Right atrium auricular region (tissue), 2 donors: ENCODE data around the gene UHRF1. TPM values are rescaled to one million over a fixed set of nuclear protein-coding genes. Genes with fewer than 3 reads are reported as not detected.

ENCODE experiments used
- DNase-seq: peaks from one replicate; pipeline ENCODE4 v3.0.0-alpha.2; 2019; ENCODE audit warnings: low spot score
- H3K27ac ChIP-seq, 2 donors: fragments of 200-600 bp; sonication (generic); 1 replicate in 1 of 2; 2 replicates in 1 of 2; pipeline ENCODE4 v1.5.1; 2016 to 2019
- H3K27me3 ChIP-seq, 2 donors: fragments of 200-600 bp; sonication (generic); one replicate each; pipeline versions ENCODE4 v1.5.1 to v1.6.0; 2017 to 2019
- H3K36me3 ChIP-seq: fragments of 200-600 bp; sonication (generic); one replicate; pipeline ENCODE4 v1.5.1; 2016
- H3K4me1 ChIP-seq, 2 donors: fragments of 200-600 bp; sonication (generic); one replicate each; pipeline versions ENCODE4 v1.5.1 to v1.6.0; 2017 to 2019
- H3K4me3 ChIP-seq, 2 donors: fragments of 200-600 bp; sonication (generic); 1 replicate in 1 of 2; 2 replicates in 1 of 2; pipeline ENCODE4 v1.5.1; 2017 to 2019; ENCODE audit warnings: mild to moderate bottlenecking in 1 of 2, moderate library complexity in 1 of 2
- H3K9me3 ChIP-seq, 2 donors: fragments of 200-600 bp; sonication (generic); one replicate each; pipeline ENCODE4 v1.5.1; 2019
- total RNA-seq, 2 donors: library from RNA; depleted of rRNA; stranded (reverse); fragments of >200 nt; gene quantifications; one replicate each; pipeline ENCODE4 v1.1.0, GENCODE V29; 2016
- TF ChIP-seq, protein P1 (sequence below), 2 donors: fragments of 200-600 bp; sonication (generic); IDR thresholded peaks; one replicate each; pipeline ENCODE4 v1.5.1; 2019; ENCODE audit warnings: antibody characterized with exemption in 2 of 2

UHRF1 gene
- total RNA-seq, 2 donors from 2014 or later = 0.28 to 0.33 TPM

DNA sequence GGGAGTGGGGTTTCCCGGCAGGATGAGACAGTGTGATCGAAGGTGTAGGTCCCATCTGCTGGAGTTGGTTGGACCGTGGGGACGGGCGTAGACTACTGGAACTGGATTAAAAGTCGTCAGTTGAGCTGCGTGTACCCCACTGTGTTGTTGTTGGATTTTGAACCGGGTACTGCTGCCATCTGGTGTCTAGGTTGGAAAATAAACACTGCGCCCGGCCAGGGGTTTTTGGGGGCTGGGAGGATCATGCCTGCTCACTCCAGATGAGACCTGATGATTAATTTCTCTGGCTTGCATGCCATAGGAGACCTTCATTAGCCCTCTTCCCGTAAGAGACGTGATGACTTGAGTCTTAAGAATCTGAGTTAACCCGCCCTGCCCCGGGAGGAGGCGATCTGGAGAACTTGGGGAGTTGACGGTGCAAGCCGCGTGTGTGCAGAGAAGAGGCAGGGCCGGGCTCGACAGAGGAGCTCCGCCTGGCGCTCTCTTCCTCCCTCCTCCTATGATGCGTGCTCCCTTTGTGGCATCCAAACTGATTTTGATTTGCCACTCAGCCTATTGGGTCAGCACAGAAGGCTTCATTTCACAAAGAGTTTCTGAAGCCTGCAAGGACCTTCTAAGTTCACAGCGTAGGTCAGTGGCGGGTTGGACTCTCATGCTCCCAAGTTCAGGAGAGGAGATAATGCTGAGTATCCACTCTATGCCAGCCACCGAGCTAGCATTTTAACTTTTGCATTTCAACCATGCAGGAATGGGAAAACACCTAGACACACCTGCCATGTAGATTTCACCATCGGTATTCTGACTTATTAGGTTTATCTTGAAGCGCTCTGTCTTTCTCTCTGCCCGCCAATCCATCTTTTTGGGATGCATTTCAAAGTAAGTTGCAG is 2.7 kb downstream of the UHRF1 start:
- TF ChIP-seq, protein P1, sequence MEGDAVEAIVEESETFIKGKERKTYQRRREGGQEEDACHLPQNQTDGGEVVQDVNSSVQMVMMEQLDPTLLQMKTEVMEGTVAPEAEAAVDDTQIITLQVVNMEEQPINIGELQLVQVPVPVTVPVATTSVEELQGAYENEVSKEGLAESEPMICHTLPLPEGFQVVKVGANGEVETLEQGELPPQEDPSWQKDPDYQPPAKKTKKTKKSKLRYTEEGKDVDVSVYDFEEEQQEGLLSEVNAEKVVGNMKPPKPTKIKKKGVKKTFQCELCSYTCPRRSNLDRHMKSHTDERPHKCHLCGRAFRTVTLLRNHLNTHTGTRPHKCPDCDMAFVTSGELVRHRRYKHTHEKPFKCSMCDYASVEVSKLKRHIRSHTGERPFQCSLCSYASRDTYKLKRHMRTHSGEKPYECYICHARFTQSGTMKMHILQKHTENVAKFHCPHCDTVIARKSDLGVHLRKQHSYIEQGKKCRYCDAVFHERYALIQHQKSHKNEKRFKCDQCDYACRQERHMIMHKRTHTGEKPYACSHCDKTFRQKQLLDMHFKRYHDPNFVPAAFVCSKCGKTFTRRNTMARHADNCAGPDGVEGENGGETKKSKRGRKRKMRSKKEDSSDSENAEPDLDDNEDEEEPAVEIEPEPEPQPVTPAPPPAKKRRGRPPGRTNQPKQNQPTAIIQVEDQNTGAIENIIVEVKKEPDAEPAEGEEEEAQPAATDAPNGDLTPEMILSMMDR (IDR thresholded peaks at IDR 0.05) = peak in 1 of 2 donors; percentile 69
- Histone ChIP-seq H3K27me3 (no peaks in the 10 kb centered on the region), H3K36me3 (no peaks in the 10 kb centered on the region), H3K27ac (peak overlapping the region in 1 of 2 donors; percentile 23), H3K4me3 (peak overlapping the region; percentile 12 to 64), H3K4me1 (peaks cover 0 to 26% of the 10 kb centered on the region in 2 donors), H3K9me3 (no peaks in the 10 kb centered on the region)
- peak; percentile 80 for DNase-seq

DNA sequence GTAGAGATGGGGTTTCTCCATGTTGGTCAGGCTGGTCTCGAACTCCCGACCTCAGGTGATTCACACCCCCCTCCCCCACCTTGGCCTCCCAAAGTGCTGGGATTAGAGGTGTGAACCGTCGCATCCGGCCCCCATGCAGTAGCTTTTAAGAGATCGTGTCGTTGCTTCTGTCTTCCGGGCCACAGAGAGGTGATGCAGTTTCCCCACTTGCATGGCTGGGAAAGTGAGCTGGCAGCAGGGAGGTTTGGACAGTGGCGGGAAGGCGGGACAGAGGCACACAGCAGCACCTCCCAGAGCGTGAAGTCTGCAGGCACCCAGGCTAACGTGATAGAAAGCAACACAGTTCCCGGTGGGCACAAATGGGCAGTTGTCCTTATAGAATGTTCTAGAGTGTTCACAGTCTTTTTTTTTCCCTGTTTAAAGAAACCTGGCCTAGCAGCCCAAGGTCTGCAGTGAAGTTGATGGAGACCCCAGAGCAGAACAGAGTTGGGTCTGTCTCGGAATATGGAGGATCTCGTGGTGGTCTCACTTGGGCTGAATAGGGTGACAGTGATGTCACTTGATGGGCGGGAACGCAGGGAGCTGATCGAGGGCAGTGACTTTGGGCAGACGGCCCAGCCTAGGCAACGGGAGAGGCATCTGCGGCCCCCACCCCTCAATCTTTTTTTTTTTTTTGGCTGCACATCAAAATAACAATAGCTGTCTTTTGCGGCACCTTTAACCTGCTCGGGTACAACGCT is 4.9 kb downstream of the UHRF1 start:
- H3K36me3 ChIP-seq = no peaks in the 10 kb centered on the region
- H3K4me3 ChIP-seq = no peak overlapping the region
- TF ChIP-seq, protein P1 (IDR thresholded peaks at IDR 0.05) = no peak
- no peak overlapping the region for H3K27ac ChIP-seq
- H3K27me3 ChIP-seq = no peaks in the 10 kb centered on the region
- H3K9me3 ChIP-seq = no peaks in the 10 kb centered on the region
- H3K4me1 ChIP-seq = peaks cover 0 to 25% of the 10 kb centered on the region in 2 donors
- no peak for DNase-seq

DNA sequence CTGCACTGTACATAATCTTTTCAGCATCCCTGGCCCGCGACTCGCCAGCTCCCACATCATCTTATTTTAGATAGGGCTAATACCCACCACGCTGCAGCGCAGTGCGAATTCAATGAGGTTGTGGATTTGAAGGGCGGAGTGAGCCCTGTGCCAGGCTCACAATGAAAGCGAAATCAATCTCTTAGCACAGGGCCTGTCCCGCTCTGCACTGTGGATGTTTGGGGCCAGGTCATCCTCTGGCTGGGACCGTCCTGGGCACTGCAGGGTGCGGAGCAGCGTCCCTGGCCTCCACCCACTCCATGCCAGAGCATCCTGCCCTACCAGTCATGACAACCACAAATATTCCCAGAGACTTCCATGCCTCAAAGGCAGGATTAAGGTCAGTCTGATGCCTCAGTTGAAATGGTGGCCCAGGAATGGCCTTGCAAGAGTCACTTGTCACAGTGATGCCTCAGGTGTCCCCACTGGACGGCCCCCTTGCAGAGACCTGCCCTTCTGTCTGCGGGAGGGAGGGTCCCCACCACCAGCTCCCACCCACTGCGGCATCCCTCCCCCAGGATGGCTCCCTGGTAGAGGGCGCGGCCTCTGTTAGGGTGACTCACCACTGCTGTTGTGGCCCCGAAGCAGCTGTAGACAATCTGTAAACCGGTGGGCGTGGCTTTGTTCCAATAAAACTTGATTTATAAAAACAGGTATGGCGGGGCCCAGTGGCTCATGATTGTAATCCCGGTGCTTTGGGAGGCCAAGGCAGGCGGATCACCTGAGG is 5.6 kb downstream of the UHRF1 start:
- Histone ChIP-seq H3K9me3 (no peaks in the 10 kb centered on the region), H3K27me3 (no peaks in the 10 kb centered on the region), H3K27ac (no peak overlapping the region), H3K4me3 (peak overlapping the region in 1 of 2 donors; percentile 12), H3K4me1 (peaks cover 0 to 20% of the 10 kb centered on the region in 2 donors), H3K36me3 (no peaks in the 10 kb centered on the region)
- TF ChIP-seq, protein P1 (IDR thresholded peaks at IDR 0.05) = no peak
- DNase-seq = no peak

DNA sequence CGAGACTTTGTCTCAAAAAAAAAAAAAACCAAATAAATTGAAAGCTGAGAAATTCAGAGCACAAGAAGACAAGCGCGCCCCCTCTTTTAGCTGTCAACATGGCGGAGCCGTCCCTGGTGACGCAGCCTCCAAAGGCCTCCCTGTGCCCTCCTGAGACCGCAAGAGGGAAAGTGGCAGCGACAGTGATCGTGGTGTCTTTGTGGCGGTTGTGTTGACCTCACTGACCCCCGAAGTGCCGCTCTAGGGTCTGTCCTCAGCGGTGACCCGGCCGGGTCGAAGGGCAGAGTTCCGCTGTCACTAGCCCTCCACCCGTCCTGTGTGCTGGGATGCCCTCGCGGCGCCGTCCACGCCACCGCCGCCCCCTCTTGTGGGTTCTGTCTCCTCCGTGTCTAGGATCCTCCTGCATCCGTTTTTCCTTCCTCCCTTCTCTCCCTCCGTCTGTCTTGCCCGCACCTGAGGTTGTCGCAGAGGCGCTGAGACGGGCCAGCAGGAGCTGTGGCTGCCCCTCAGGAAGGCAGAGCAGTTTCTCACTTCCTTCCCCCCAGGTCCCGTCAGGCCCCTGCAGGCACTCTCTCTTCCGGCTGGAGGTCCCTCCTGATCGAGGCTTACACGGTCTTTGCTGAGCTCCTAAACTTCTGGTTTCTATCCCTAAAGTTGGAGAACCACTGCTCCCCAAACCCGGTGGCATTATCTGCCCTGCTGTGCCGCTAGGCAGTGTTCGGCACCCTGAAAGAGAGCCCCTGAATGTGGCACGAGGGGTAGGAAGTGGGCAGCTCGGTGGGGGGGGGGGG is 7.2 kb downstream of the UHRF1 start:
- H3K36me3 ChIP-seq = no peaks in the 10 kb centered on the region
- TF ChIP-seq, protein P1 (IDR thresholded peaks at IDR 0.05) = no peak
- no peaks in the 10 kb centered on the region for H3K9me3 ChIP-seq
- no peaks in the 10 kb centered on the region for H3K27me3 ChIP-seq
- no peak overlapping the region for H3K27ac ChIP-seq
- H3K4me3 ChIP-seq = peak overlapping the region in 1 of 2 donors; percentile 20
- peaks cover 0 to 7% of the 10 kb centered on the region in 2 donors for H3K4me1 ChIP-seq
- no peak for DNase-seq
